Testis (tissue), 3 donors: ENCODE measurements around the gene KCNH5. TPM values are rescaled to one million over a fixed set of nuclear protein-coding genes. Genes with fewer than 3 reads are reported as not detected.

Experiments used
- DNase-seq: peaks from one replicate; pipeline ENCODE4 v3.0.0-alpha.2; 2019
- H3K27ac ChIP-seq, 2 donors: fragments of 200-600 bp; sonication (generic); one replicate each; pipeline ENCODE4 v1.5.1; 2019
- H3K27me3 ChIP-seq: fragments of 200-600 bp; sonication (generic); one replicate; pipeline ENCODE4 v1.5.1; 2019
- H3K36me3 ChIP-seq: fragments of 200-600 bp; sonication (generic); one replicate; pipeline ENCODE4 v1.5.1; 2017; ENCODE audit warnings: low read depth; ENCODE audit errors: missing control alignments
- H3K4me1 ChIP-seq: fragments of 200-600 bp; sonication (generic); one replicate; pipeline ENCODE4 v1.5.1; 2019
- H3K4me3 ChIP-seq, 2 donors: fragments of 200-600 bp; sonication (generic); one replicate each; pipeline ENCODE4 v1.5.1; 2017 to 2019
- H3K9me3 ChIP-seq: fragments of 200-600 bp; sonication (generic); one replicate; pipeline ENCODE4 v1.5.1; 2017
- CTCF ChIP-seq, 3 experiments: fragments of 450-650 bp in 2 of 3; fragments of 200-600 bp in 1 of 3; sonication (generic) in 1 of 3; IDR thresholded peaks; one replicate each; pipeline ENCODE4 v1.5.1; 2016 to 2019; ENCODE audit warnings: antibody characterized with exemption in 3 of 3, mild to moderate bottlenecking in 2 of 3, moderate library complexity in 1 of 3
- POLR2A ChIP-seq: fragments of 450-650 bp; IDR thresholded peaks from one replicate; pipeline ENCODE4 v1.6.1; 2017; ENCODE audit warnings: antibody characterized with exemption, mild to moderate bottlenecking, moderate library complexity
- WGBS, 2 donors: methylation state at CpG; one replicate each; pipeline ENCODE4 v1.1.5; 2018; 5-methylcytosine and 5-hydroxymethylcytosine counted together
- intact Hi-C: fragments of 100-400 bp; cut with DNase I; formaldehyde crosslinking; loops from one replicate; pipeline ENCODE4 v1.15.1; 2023; ENCODE audit warnings: low total_unique reads
- polyA plus RNA-seq: library from polyadenylated mRNA; stranded (reverse); fragments of 350-450 nt; fragmentation: Illumina TruSeq; extraction: RNeasy Lipid Tissue Mini Kit (QIAGEN cat#74804); gene quantifications from one replicate; pipeline ENCODE4 v1.2.3, GENCODE V29; 2014; ENCODE audit warnings: low read depth, low replicate concordance; ENCODE audit not compliant: insufficient read depth
- total RNA-seq, 2 donors: library from RNA; depleted of rRNA; stranded (reverse); fragments of >200 nt; gene quantifications; one replicate each; pipeline ENCODE4 v1.2.3, GENCODE V29; 2016

The KCNH5 gene
- total and polyA plus RNA-seq, 3 donors from 2014 or later = 0.53 to 1.7 (median 0.93) TPM

- DNase-seq = no peak
- no peaks in the 10 kb centered on the region for H3K27me3 ChIP-seq
Measured at GRCh38 chr14:62914873-62915272, 130.4 kb downstream of the KCNH5 start.

GRCh38 chr14:62914025-62914424 is 131.2 kb downstream of the KCNH5 start:
- H3K9me3 ChIP-seq = no peaks in the 10 kb centered on the region
- intact Hi-C loops = no loop called here
- DNase-seq = no peak
- H3K27me3 ChIP-seq = no peaks in the 10 kb centered on the region
- no peaks in the 10 kb centered on the region for H3K4me1 ChIP-seq
- no peaks in the 10 kb centered on the region for H3K36me3 ChIP-seq
- no peak overlapping the region for H3K4me3 ChIP-seq
- H3K27ac ChIP-seq = no peak overlapping the region
- 60 to 66% methylated on average over 2 of the region's 2 CpGs for WGBS, 2 donors
- TF ChIP-seq POLR2A = no peak
- TF ChIP-seq CTCF (IDR thresholded peaks at IDR 0.05) = no peak

More at GRCh38 chr14:62914873-62915272, 130.4 kb downstream of the KCNH5 start:
- WGBS, 2 donors = 68 to 82% methylated on average over 3 of the region's 3 CpGs
- Histone ChIP-seq H3K4me3 (no peak overlapping the region), H3K36me3 (no peaks in the 10 kb centered on the region), H3K4me1 (no peaks in the 10 kb centered on the region), H3K27ac (no peak overlapping the region), H3K9me3 (no peaks in the 10 kb centered on the region)
- no peak for TF ChIP-seq POLR2A
- no peak for TF ChIP-seq CTCF (IDR thresholded peaks at IDR 0.05)
- intact Hi-C loops = no loop called here

- Histone ChIP-seq H3K36me3 (no peaks in the 10 kb centered on the region), H3K27ac (no peak overlapping the region), H3K27me3 (no peaks in the 10 kb centered on the region), H3K4me1 (no peaks in the 10 kb centered on the region), H3K9me3 (no peaks in the 10 kb centered on the region), H3K4me3 (no peak overlapping the region)
- intact Hi-C loops = no loop called here
- TF ChIP-seq CTCF (IDR thresholded peaks at IDR 0.05) (no peak), POLR2A (no peak)
- WGBS, 2 donors = 72 to 79% methylated on average over 1 of the region's 1 CpG
- DNase-seq = no peak
Measured at GRCh38 chr14:62908506-62908905, 136.8 kb downstream of the KCNH5 start.

GRCh38 chr14:62905566-62905965 is 139.7 kb downstream of the KCNH5 start:
- H3K36me3 ChIP-seq = no peaks in the 10 kb centered on the region
- H3K9me3 ChIP-seq = no peaks in the 10 kb centered on the region
- DNase-seq = no peak
- 46 to 51% methylated on average over 2 of the region's 2 CpGs for WGBS, 2 donors
- TF ChIP-seq POLR2A (no peak), CTCF (IDR thresholded peaks at IDR 0.05) (no peak)
- no peak overlapping the region for H3K27ac ChIP-seq
- intact Hi-C loops = no loop called here
- no peak overlapping the region for H3K4me3 ChIP-seq
- H3K27me3 ChIP-seq = no peaks in the 10 kb centered on the region
- no peaks in the 10 kb centered on the region for H3K4me1 ChIP-seq

GRCh38 chr14:62897771-62898170 is 147.5 kb downstream of the KCNH5 start:
- Histone ChIP-seq H3K4me1 (no peaks in the 10 kb centered on the region), H3K4me3 (no peak overlapping the region), H3K27me3 (no peaks in the 10 kb centered on the region), H3K36me3 (no peaks in the 10 kb centered on the region), H3K9me3 (no peaks in the 10 kb centered on the region), H3K27ac (no peak overlapping the region)
- 44 to 60% methylated on average over 2 of the region's 2 CpGs for WGBS, 2 donors
- intact Hi-C loops = no loop called here
- no peak for TF ChIP-seq CTCF (IDR thresholded peaks at IDR 0.05)
- DNase-seq = no peak
